Right atrium auricular region (tissue), 2 donors: ENCODE data around the gene CSGALNACT2. TPM values are rescaled to one million over a fixed set of nuclear protein-coding genes. Genes with fewer than 3 reads are reported as not detected.
"Not testable (repeated sequence)": the region's sequence is repeated elsewhere in the genome, so short reads cannot be mapped to it uniquely, and the experiment has no call there.

Experiments used
- DNase-seq: peaks from one replicate; pipeline ENCODE4 v3.0.0-alpha.2; 2019; ENCODE audit warnings: low spot score
- H3K27ac ChIP-seq, 2 donors: fragments of 200-600 bp; sonication (generic); 1 replicate in 1 of 2; 2 replicates in 1 of 2; pipeline ENCODE4 v1.5.1; 2016 to 2019
- H3K27me3 ChIP-seq, 2 donors: fragments of 200-600 bp; sonication (generic); one replicate each; pipeline versions ENCODE4 v1.5.1 to v1.6.0; 2017 to 2019
- H3K36me3 ChIP-seq: fragments of 200-600 bp; sonication (generic); one replicate; pipeline ENCODE4 v1.5.1; 2016
- H3K4me1 ChIP-seq, 2 donors: fragments of 200-600 bp; sonication (generic); one replicate each; pipeline versions ENCODE4 v1.5.1 to v1.6.0; 2017 to 2019
- H3K4me3 ChIP-seq, 2 donors: fragments of 200-600 bp; sonication (generic); 1 replicate in 1 of 2; 2 replicates in 1 of 2; pipeline ENCODE4 v1.5.1; 2017 to 2019; ENCODE audit warnings: mild to moderate bottlenecking in 1 of 2, moderate library complexity in 1 of 2
- H3K9me3 ChIP-seq, 2 donors: fragments of 200-600 bp; sonication (generic); one replicate each; pipeline ENCODE4 v1.5.1; 2019
- total RNA-seq, 2 donors: library from RNA; depleted of rRNA; stranded (reverse); fragments of >200 nt; gene quantifications; one replicate each; pipeline ENCODE4 v1.1.0, GENCODE V29; 2016
- TF ChIP-seq, protein P1 (sequence below), 2 donors: fragments of 200-600 bp; sonication (generic); IDR thresholded peaks; one replicate each; pipeline ENCODE4 v1.5.1; 2019; ENCODE audit warnings: antibody characterized with exemption in 2 of 2

The CSGALNACT2 gene
- total RNA-seq, 2 donors from 2014 or later: 10.0 to 14.9 TPM

DNA sequence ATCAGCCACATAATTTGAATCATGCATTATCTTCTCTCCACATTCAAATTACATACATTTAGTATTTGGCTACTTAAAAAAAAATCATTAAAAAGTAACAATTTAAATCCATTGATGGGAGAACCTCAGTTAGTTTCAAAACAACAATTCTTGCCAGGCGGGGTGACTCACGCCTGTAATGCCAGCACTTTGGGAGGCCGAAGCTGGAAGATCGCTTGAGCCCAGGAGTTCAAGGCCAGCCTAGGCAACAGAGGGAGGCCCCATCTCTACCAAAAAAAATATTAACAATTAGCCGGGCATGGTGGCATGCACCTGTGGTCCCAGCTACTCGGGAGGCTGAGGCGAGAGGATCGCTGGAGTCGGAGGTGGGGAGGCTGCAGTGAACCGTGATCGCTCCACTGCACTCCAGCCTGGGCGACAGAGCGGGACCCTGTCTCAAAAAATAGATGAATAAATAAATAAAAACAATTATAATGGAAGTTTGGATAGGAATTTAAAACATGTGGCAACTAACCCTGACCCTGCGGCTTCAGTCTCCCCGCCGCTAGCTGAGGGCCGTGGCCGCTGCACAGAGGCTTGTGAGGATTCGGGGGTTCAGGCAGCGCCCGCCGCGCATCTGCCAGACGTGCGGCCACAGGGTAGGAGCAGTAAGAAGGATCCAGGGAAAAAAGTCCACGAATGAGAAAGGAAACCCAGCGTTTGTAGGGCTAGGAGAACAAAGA lies 1.1 kb upstream of the CSGALNACT2 start:
- TF ChIP-seq, protein P1, sequence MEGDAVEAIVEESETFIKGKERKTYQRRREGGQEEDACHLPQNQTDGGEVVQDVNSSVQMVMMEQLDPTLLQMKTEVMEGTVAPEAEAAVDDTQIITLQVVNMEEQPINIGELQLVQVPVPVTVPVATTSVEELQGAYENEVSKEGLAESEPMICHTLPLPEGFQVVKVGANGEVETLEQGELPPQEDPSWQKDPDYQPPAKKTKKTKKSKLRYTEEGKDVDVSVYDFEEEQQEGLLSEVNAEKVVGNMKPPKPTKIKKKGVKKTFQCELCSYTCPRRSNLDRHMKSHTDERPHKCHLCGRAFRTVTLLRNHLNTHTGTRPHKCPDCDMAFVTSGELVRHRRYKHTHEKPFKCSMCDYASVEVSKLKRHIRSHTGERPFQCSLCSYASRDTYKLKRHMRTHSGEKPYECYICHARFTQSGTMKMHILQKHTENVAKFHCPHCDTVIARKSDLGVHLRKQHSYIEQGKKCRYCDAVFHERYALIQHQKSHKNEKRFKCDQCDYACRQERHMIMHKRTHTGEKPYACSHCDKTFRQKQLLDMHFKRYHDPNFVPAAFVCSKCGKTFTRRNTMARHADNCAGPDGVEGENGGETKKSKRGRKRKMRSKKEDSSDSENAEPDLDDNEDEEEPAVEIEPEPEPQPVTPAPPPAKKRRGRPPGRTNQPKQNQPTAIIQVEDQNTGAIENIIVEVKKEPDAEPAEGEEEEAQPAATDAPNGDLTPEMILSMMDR (IDR thresholded peaks at IDR 0.05): no peak
- H3K27me3 ChIP-seq: no peaks in the 10 kb centered on the region
- peak overlapping the region; percentile 81 to 90 for H3K4me3 ChIP-seq
- H3K4me1 ChIP-seq: peaks cover 0 to 25% of the 10 kb centered on the region in 2 donors
- H3K36me3 ChIP-seq: no peaks in the 10 kb centered on the region
- DNase-seq: peak; percentile 59
- no peaks in the 10 kb centered on the region for H3K9me3 ChIP-seq
- peak overlapping the region; percentile 96 to 99 for H3K27ac ChIP-seq

- peak overlapping the region; percentile 96 to 99 for H3K27ac ChIP-seq
- DNase-seq: no peak
- H3K4me1 ChIP-seq: peaks cover 0 to 25% of the 10 kb centered on the region in 2 donors
- no peaks in the 10 kb centered on the region for H3K36me3 ChIP-seq
- peak overlapping the region; percentile 81 to 90 for H3K4me3 ChIP-seq
- TF ChIP-seq, protein P1 (IDR thresholded peaks at IDR 0.05): no peak
- H3K9me3 ChIP-seq: no peaks in the 10 kb centered on the region
- no peaks in the 10 kb centered on the region for H3K27me3 ChIP-seq
Observed at GRCh38 chr10:43137717-43138020, 576 bp upstream of the CSGALNACT2 start.

DNA sequence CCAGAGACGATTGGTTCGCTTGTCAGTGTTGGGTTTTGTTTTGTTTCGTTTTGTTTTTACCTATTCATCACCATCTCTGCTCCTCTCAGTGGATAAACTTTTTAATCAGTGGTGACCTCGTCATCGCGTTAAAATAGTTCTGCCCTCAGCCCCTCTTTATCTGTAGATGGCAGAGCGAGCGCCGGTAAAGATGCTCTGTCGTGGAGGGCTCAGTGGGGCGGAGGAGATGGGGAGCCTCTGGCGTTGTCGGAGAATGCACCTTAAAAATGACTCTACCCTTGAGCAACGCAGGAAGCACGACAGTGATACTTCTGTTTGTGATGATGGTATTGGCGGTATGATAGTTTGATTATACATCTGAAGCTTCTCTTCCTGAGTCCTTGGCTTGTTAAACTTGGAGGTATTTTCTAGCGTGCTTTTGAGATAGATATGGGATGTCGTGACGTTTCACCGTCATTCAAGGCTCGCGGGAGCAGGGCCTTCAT lies 554 bp downstream of the CSGALNACT2 start:
- peak overlapping the region; percentile 96 to 99 for H3K27ac ChIP-seq
- no peaks in the 10 kb centered on the region for H3K27me3 ChIP-seq
- H3K36me3 ChIP-seq: no peaks in the 10 kb centered on the region
- H3K4me1 ChIP-seq: peaks cover 0 to 25% of the 10 kb centered on the region in 2 donors
- H3K9me3 ChIP-seq: no peaks in the 10 kb centered on the region
- peak; percentile 63 for DNase-seq
- TF ChIP-seq, protein P1 (IDR thresholded peaks at IDR 0.05): no peak
- H3K4me3 ChIP-seq: peak overlapping the region; percentile 81 to 90

DNA sequence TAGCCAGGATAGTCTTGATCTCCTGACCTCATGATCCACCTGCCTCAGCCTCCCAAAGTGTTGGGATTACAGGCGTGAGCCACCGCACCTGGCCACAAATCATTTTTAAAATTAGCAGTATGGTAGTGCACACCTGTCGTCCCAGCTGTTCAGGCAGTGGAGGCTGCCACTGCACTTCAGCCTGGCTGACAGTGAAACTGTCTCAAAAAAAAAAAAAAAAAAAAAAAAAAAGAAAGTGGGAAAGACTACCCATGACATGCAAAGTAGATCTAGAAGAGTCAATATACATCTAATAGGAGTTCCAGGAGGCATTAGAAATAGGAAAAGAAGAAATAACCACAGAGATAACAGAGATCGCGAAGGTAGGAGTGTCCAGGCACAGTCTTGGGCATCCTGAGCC lies 3.2 kb downstream of the CSGALNACT2 start:
- Histone ChIP-seq H3K9me3 (no peaks in the 10 kb centered on the region), H3K4me1 (peaks cover 0 to 28% of the 10 kb centered on the region in 2 donors), H3K27ac (no peak overlapping the region), H3K36me3 (no peaks in the 10 kb centered on the region), H3K27me3 (no peaks in the 10 kb centered on the region), H3K4me3 (no peak overlapping the region)
- DNase-seq: no peak
- TF ChIP-seq, protein P1 (IDR thresholded peaks at IDR 0.05): no peak

GRCh38 chr10:43145311-43145710 lies 7.1 kb downstream of the CSGALNACT2 start:
- peaks cover 0 to 5% of the 10 kb centered on the region in 2 donors for H3K4me1 ChIP-seq
- no peaks in the 10 kb centered on the region for H3K9me3 ChIP-seq
- H3K36me3 ChIP-seq: no peaks in the 10 kb centered on the region
- TF ChIP-seq, protein P1 (IDR thresholded peaks at IDR 0.05): no peak
- no peaks in the 10 kb centered on the region for H3K27me3 ChIP-seq
- H3K27ac ChIP-seq: no peak overlapping the region
- no peak for DNase-seq
- no peak overlapping the region for H3K4me3 ChIP-seq

- H3K27me3 ChIP-seq, H3K4me1 ChIP-seq, H3K36me3 ChIP-seq, DNase-seq, H3K9me3 ChIP-seq, H3K4me3 ChIP-seq, H3K27ac ChIP-seq: not testable (repeated sequence)
Observed at GRCh38 chr10:43145936-43146335, 7.7 kb downstream of the CSGALNACT2 start.
